Measurements from ENCODE around the gene ITLN2. TPM values are rescaled to one million over a fixed set of nuclear protein-coding genes. Genes with fewer than 3 reads are reported as not detected.
"Not testable (repeated sequence)": the region's sequence is repeated elsewhere in the genome, so short reads cannot be mapped to it uniquely, and the experiment has no call there.

The ITLN2 gene
- total RNA-seq, 2 donors from 2014 or later = not detected

GRCh38 chr1:160911925-160912324 lies 42.7 kb downstream of the ITLN2 start:
- DNase-seq (no peak), ATAC-seq (replicated peaks in 1 of 2) (no peak)
- Mint-ChIP-seq H3K9me3 (no peaks in the 10 kb centered on the region), H3K4me1 (ENCODE audit: low read depth) (no peaks in the 10 kb centered on the region), H3K27me3 (ENCODE audit: low read depth) (no peaks in the 10 kb centered on the region), H3K4me3 (no peak overlapping the region), H3K36me3 (ENCODE audit: insufficient read depth in 2 of 2) (no peaks in the 10 kb centered on the region), H3K27ac (no peak overlapping the region)

GRCh38 chr1:160911441-160911840 lies 43.2 kb downstream of the ITLN2 start:
- no peaks in the 10 kb centered on the region for H3K36me3 Mint-ChIP-seq (ENCODE audit: insufficient read depth in 2 of 2)
- ATAC-seq (replicated peaks in 1 of 2) = no peak
- H3K4me3 Mint-ChIP-seq = no peak overlapping the region
- H3K27me3 Mint-ChIP-seq (ENCODE audit: low read depth) = no peaks in the 10 kb centered on the region
- H3K27ac Mint-ChIP-seq = no peak overlapping the region
- DNase-seq = no peak
- H3K4me1 Mint-ChIP-seq (ENCODE audit: low read depth) = no peaks in the 10 kb centered on the region
- H3K9me3 Mint-ChIP-seq = no peaks in the 10 kb centered on the region

- Mint-ChIP-seq H3K4me1 (ENCODE audit: low read depth) (no peaks in the 10 kb centered on the region), H3K4me3 (no peak overlapping the region), H3K9me3 (no peaks in the 10 kb centered on the region), H3K27me3 (ENCODE audit: low read depth) (no peaks in the 10 kb centered on the region), H3K27ac (no peak overlapping the region), H3K36me3 (ENCODE audit: insufficient read depth in 2 of 2) (no peaks in the 10 kb centered on the region)
- DNase-seq = no peak
- no peak for ATAC-seq (replicated peaks in 1 of 2)
Observed at GRCh38 chr1:160910170-160910750, 44.3 kb downstream of the ITLN2 start.

- Mint-ChIP-seq H3K9me3 (no peaks in the 10 kb centered on the region), H3K4me1 (ENCODE audit: low read depth) (no peaks in the 10 kb centered on the region), H3K27ac (no peak overlapping the region), H3K4me3 (no peak overlapping the region), H3K27me3 (ENCODE audit: low read depth) (no peaks in the 10 kb centered on the region), H3K36me3 (ENCODE audit: insufficient read depth in 2 of 2) (no peaks in the 10 kb centered on the region)
- no peak for ATAC-seq (replicated peaks in 1 of 2)
- DNase-seq = no peak
Observed at GRCh38 chr1:160907976-160908375, 46.6 kb downstream of the ITLN2 start.

GRCh38 chr1:160905617-160905989 lies 49.0 kb downstream of the ITLN2 start:
- H3K36me3 Mint-ChIP-seq (ENCODE audit: insufficient read depth in 2 of 2) = no peaks in the 10 kb centered on the region
- H3K4me3 Mint-ChIP-seq = no peak overlapping the region
- no peaks in the 10 kb centered on the region for H3K9me3 Mint-ChIP-seq

GRCh38 chr1:160904783-160905616 lies 49.6 kb downstream of the ITLN2 start:
- Mint-ChIP-seq H3K4me3 (no peak overlapping the region), H3K27ac (no peak overlapping the region), H3K4me1 (ENCODE audit: low read depth) (no peaks in the 10 kb centered on the region), H3K36me3 (ENCODE audit: insufficient read depth in 2 of 2) (no peaks in the 10 kb centered on the region), H3K9me3 (no peaks in the 10 kb centered on the region), H3K27me3 (ENCODE audit: low read depth) (no peaks in the 10 kb centered on the region)
- ATAC-seq (replicated peaks in 1 of 2) = no peak
- DNase-seq = no peak

More at GRCh38 chr1:160905617-160905989, 49.0 kb downstream of the ITLN2 start:
- no peak for ATAC-seq (replicated peaks in 1 of 2)
- Mint-ChIP-seq H3K27ac (no peak overlapping the region), H3K4me1 (ENCODE audit: low read depth) (no peaks in the 10 kb centered on the region), H3K27me3 (ENCODE audit: low read depth) (no peaks in the 10 kb centered on the region)
- DNase-seq = no peak

GRCh38 chr1:160902251-160902650 lies 52.4 kb downstream of the ITLN2 start:
- peaks cover 13% of the 10 kb centered on the region for H3K27me3 Mint-ChIP-seq (ENCODE audit: low read depth)
- ATAC-seq (replicated peaks in 1 of 2); H3K4me3 Mint-ChIP-seq; H3K4me1 Mint-ChIP-seq (ENCODE audit: low read depth); H3K36me3 Mint-ChIP-seq (ENCODE audit: insufficient read depth in 2 of 2); H3K9me3 Mint-ChIP-seq; H3K27ac Mint-ChIP-seq; DNase-seq: not testable (repeated sequence)

GRCh38 chr1:160901768-160902167 lies 52.8 kb downstream of the ITLN2 start:
- Mint-ChIP-seq H3K27ac (no peak overlapping the region), H3K4me3 (no peak overlapping the region), H3K27me3 (ENCODE audit: low read depth) (peaks cover 13% of the 10 kb centered on the region), H3K9me3 (peaks cover 3 to 4% of the 10 kb centered on the region in 2 donors), H3K36me3 (ENCODE audit: insufficient read depth in 2 of 2) (no peaks in the 10 kb centered on the region), H3K4me1 (ENCODE audit: low read depth) (no peaks in the 10 kb centered on the region)
- ATAC-seq (replicated peaks in 1 of 2) (no peak), DNase-seq (no peak)

GRCh38 chr1:160900683-160901082 lies 53.9 kb downstream of the ITLN2 start:
- ATAC-seq (replicated peaks in 1 of 2); H3K36me3 Mint-ChIP-seq (ENCODE audit: insufficient read depth in 2 of 2); H3K4me1 Mint-ChIP-seq (ENCODE audit: low read depth): not testable (repeated sequence)

More at GRCh38 chr1:160900683-160901082, 53.9 kb downstream of the ITLN2 start:
- peaks cover 13% of the 10 kb centered on the region for H3K27me3 Mint-ChIP-seq (ENCODE audit: low read depth)
- H3K4me3 Mint-ChIP-seq, H3K9me3 Mint-ChIP-seq, H3K27ac Mint-ChIP-seq, DNase-seq: not testable (repeated sequence)

Other genes with a start within 250 kb of the ITLN2 start
- 100 to 1,000 TPM; 215 to 220 TPM for gene CD48, start 243.0 kb downstream of the ITLN2 start, total RNA-seq
- gene SLAMF7, start 215.6 kb downstream of the ITLN2 start, total RNA-seq = 10 to 100 TPM; 42.6 to 68.3 TPM
- gene LY9, start 158.6 kb downstream of the ITLN2 start, total RNA-seq = 10 to 100 TPM in 1 of 2 donors, 1 to 10 TPM in 1; 7.6 to 19.0 TPM
- gene CD244, start 91.9 kb downstream of the ITLN2 start, total RNA-seq = 1 to 10 TPM in 1 of 2 donors, under 1 TPM in 1; 0.91 to 1.4 TPM
- not detected for gene ITLN1, start 69.6 kb downstream of the ITLN2 start, total RNA-seq
- 10 to 100 TPM; 38.2 to 38.8 TPM for gene F11R, start 66.3 kb upstream of the ITLN2 start, total RNA-seq
- gene TSTD1, start 84.2 kb upstream of the ITLN2 start, total RNA-seq = 10 to 100 TPM; 46.3 to 78.0 TPM
- gene USF1, start 91.2 kb upstream of the ITLN2 start, total RNA-seq = 10 to 100 TPM; 52.3 to 57.5 TPM
- 100 to 1,000 TPM; 192 to 198 TPM for gene ARHGAP30, start 115.1 kb upstream of the ITLN2 start, total RNA-seq
- gene NECTIN4, start 134.7 kb upstream of the ITLN2 start, total RNA-seq = under 1 TPM in 1 of 2 donors, not detected in 1; 0.31 TPM
- gene KLHDC9, start 143.6 kb upstream of the ITLN2 start, total RNA-seq = 1 to 10 TPM; 5.7 to 7.1 TPM
- 100 to 1,000 TPM; 117 to 122 TPM for gene PFDN2, start 163.2 kb upstream of the ITLN2 start, total RNA-seq
- gene NIT1, start 163.3 kb upstream of the ITLN2 start, total RNA-seq = 10 to 100 TPM; 82.0 to 87.2 TPM
- 10 to 100 TPM; 49.8 to 51.3 TPM for gene DEDD, start 177.9 kb upstream of the ITLN2 start, total RNA-seq
- 10 to 100 TPM; 91.4 to 97.9 TPM for gene UFC1, start 199.2 kb upstream of the ITLN2 start, total RNA-seq
- gene USP21, start 204.7 kb upstream of the ITLN2 start, total RNA-seq = 10 to 100 TPM; 36.0 to 46.4 TPM
- 10 to 100 TPM; 35.3 to 45.9 TPM for gene PPOX, start 211.6 kb upstream of the ITLN2 start, total RNA-seq
- 10 to 100 TPM; 55.9 to 56.5 TPM for gene B4GALT3, start 222.7 kb upstream of the ITLN2 start, total RNA-seq
- gene ADAMTS4, start 244.2 kb upstream of the ITLN2 start, total RNA-seq = 1 to 10 TPM; 4.0 to 7.7 TPM
- gene NDUFS2, start 247.6 kb upstream of the ITLN2 start, total RNA-seq = 100 to 1,000 TPM; 108 to 114 TPM

Measured in activated T-cell treated with anti-CD3 and anti-CD28 coated beads, Interleukin-2, amount 50 U/mL, for 72 hours (primary cell).